HAP-1 (cell line): Measurements from ENCODE around the gene PIGV.
"Not testable (repeated sequence)": the region's sequence is repeated elsewhere in the genome, so short reads cannot be mapped to it uniquely, and the experiment has no call there.

Source experiments
- DNase-seq, 2 experiments: peaks; one replicate each; pipeline ENCODE4 v3.0.0-alpha.2; 2016 to 2020; ENCODE audit warnings: low spot score in 2 of 2
- H3K27me3 ChIP-seq: fragments of 250-450 bp; sonication (Bioruptor Pico); 2 replicates; pipeline ENCODE4 v1.5.1; 2020; ENCODE audit warnings: low read depth, mild to moderate bottlenecking, moderate library complexity
- H3K36me3 ChIP-seq: fragments of 250-450 bp; sonication (Bioruptor Pico); replicated peaks from 2 replicates; pipeline ENCODE4 v1.5.1; 2020; ENCODE audit warnings: mild to moderate bottlenecking
- H3K4me1 ChIP-seq: fragments of 250-450 bp; sonication (Bioruptor Pico); 2 replicates; pipeline ENCODE4 v1.5.1; 2020; ENCODE audit warnings: mild to moderate bottlenecking
- H3K4me3 ChIP-seq: fragments of 250-450 bp; sonication (Bioruptor Pico); 2 replicates; pipeline ENCODE4 v1.5.1; 2020; ENCODE audit warnings: mild to moderate bottlenecking, moderate library complexity
- H3K9me3 ChIP-seq: fragments of 250-450 bp; sonication (Bioruptor Pico); 2 replicates; pipeline ENCODE4 v1.5.1; 2020; ENCODE audit warnings: mild to moderate bottlenecking, moderate library complexity
- in situ Hi-C: fragments of 300-500 bp; cut with MboI; formaldehyde crosslinking; loops from 3 replicates; pipeline ENCODE4 v1.14.3; 2020; ENCODE audit warnings: low sequenced_read_pairs, inconsistent platforms, mixed read lengths

Gene PIGV

DNA sequence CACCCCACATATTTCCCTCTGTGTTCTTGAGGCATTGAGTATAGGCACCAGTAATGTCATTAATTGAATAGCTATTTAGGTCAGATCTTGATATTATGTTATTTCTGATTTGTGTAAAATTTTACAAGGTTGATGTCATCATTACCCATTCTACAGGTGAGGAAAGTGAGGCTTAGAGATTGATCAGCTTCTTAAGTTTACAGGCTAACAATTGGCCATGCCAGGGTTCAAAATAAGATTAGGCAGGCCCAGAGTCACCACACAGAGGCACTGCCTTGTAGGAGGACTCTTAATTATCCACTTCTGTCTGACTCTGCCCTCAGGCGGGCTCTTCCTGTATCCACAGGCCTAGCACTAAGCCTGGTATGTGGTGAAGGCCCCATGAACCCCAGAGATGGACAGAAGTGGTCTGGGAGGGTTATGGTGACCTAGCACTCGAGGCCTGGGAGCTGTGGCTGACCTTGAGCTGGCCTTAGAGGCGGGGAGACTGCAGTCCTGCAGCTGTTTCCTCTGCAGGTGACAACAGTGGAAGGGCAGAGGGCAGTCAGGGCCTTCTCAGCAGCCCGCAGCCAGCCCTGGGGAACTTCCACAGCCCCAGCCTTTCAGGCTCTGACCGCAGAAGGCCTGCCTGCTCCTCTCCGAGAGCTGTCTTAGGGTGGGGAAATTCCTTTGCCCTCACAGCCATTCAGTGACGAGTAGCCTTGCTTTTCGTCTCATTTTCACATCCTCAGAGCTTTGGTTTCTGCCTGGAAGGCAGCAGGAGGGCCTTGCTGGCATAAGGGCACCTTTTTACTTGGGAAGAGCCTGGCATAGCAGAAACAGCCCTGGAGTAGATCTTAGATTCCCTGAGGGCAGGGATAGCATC, 51.0 kb downstream of the PIGV start:
- H3K36me3 ChIP-seq: peaks cover 42% of the 10 kb centered on the region
- H3K4me3 ChIP-seq: no peak overlapping the region
- H3K27me3 ChIP-seq: no peaks in the 10 kb centered on the region
- H3K4me1 ChIP-seq: no peaks in the 10 kb centered on the region
- DNase-seq: no peak
- no peaks in the 10 kb centered on the region for H3K9me3 ChIP-seq
- in situ Hi-C loops: no loop called here

DNA sequence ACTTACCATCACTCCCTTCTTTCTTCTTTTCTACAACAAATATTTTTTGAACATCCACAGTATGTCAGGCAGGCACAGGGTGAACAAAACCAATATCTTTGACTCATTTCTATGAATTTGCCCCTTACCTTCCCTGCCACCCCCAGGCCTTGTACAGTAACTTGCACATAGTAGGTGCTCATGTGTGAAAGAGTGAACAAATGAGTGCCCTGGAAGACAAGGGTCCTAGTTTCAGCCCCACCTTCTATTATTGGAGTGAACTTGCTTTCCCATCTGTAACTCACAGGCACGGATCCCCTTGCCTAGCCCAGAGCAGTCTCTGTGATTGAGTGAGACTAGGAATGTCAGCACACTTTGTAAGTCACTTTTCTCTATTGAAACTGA, 51.6 kb downstream of the PIGV start:
- Histone ChIP-seq H3K9me3 (no peaks in the 10 kb centered on the region), H3K27me3 (no peaks in the 10 kb centered on the region), H3K4me1 (peaks cover 1% of the 10 kb centered on the region), H3K36me3 (peaks cover 39% of the 10 kb centered on the region), H3K4me3 (no peak overlapping the region)
- in situ Hi-C loops: no loop called here
- DNase-seq: no peak

GRCh38 chr1:26839779-26840178, 52.0 kb downstream of the PIGV start:
- Histone ChIP-seq H3K36me3 (peaks cover 35% of the 10 kb centered on the region), H3K4me3 (no peak overlapping the region), H3K4me1 (peaks cover 4% of the 10 kb centered on the region), H3K27me3 (no peaks in the 10 kb centered on the region), H3K9me3 (no peaks in the 10 kb centered on the region)
- no peak for DNase-seq
- in situ Hi-C loops: no loop called here

DNA sequence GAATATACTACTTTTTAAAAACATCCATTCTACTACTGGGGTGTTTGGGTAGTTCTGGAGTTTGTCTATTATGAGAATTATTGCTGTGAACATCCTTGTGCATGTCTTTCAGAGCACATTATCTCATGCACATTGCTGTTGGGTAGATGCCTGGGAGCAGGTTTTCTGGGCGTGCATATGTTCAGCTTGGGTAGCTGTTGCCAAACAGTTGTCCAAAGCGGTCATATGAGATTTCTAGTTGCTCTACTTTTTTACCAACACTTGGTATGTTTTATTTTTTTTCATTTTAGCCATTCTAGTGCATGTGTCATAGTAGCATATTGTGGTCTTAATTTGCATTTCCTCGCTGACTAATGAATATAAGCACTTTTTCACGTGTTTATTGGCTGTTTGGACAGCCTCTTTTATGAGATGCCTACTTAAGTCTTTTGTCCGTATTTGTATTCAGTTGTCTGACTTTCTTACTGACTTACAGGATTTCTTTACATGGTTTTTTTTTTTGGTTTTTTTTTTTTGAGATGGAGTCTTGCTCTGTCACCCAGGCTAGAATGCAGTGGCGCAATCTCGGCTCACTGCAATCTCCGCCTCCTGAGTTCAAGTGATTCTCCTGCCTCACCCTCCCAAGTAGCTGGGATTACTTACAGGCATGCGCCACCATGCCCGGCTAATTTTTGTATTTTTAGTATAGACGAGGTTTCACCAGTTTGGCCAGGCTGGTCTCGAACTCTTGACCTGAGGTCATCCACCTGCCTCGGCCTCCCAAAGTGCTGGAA, 56.9 kb downstream of the PIGV start:
- peak in 1 of 2 experiments; percentile 34 for DNase-seq
- Histone ChIP-seq H3K4me1 (peaks cover 7% of the 10 kb centered on the region), H3K36me3 (peaks cover 37% of the 10 kb centered on the region), H3K9me3 (no peaks in the 10 kb centered on the region), H3K4me3 (no peak overlapping the region), H3K27me3 (no peaks in the 10 kb centered on the region)
- in situ Hi-C loops: no loop called here

GRCh38 chr1:26847826-26848225, 60.1 kb downstream of the PIGV start:
- in situ Hi-C loops, H3K9me3 ChIP-seq, H3K4me3 ChIP-seq, H3K4me1 ChIP-seq, DNase-seq, H3K27me3 ChIP-seq: not testable (repeated sequence)
- H3K36me3 ChIP-seq: peaks cover 48% of the 10 kb centered on the region
